ENCODE data around the gene RERGL.
"Not testable (repeated sequence)": the region's sequence is repeated elsewhere in the genome, so short reads cannot be mapped to it uniquely, and the experiment has no call there.

Gene RERGL

GRCh38 chr12:18071336-18071735, 18.7 kb downstream of the RERGL start:
- DNase-seq (ENCODE audit: insufficient read length, low spot score) (no peak), FAIRE-seq (no peak)
- TF ChIP-seq CTCF (IDR thresholded peaks at IDR 0.05; ENCODE audit: insufficient read depth, missing control alignments), result no peak

- no peak for TF ChIP-seq CTCF (IDR thresholded peaks at IDR 0.05; ENCODE audit: insufficient read depth, missing control alignments)
- FAIRE-seq, result no peak
- DNase-seq (ENCODE audit: insufficient read length, low spot score), result no peak
Observed at GRCh38 chr12:18068355-18068754, 21.6 kb downstream of the RERGL start.

- FAIRE-seq (no peak), DNase-seq (ENCODE audit: insufficient read length, low spot score) (no peak)
- TF ChIP-seq CTCF (IDR thresholded peaks at IDR 0.05; ENCODE audit: insufficient read depth, missing control alignments), result no peak
Observed at GRCh38 chr12:18066666-18067065, 23.3 kb downstream of the RERGL start.

- FAIRE-seq; DNase-seq (ENCODE audit: insufficient read length, low spot score): not testable (repeated sequence)
Observed at GRCh38 chr12:18062867-18063266, 27.1 kb downstream of the RERGL start.

- TF ChIP-seq CTCF (IDR thresholded peaks at IDR 0.05; ENCODE audit: insufficient read depth, missing control alignments), result no peak
- DNase-seq (ENCODE audit: insufficient read length, low spot score) (no peak), FAIRE-seq (no peak)
Observed at GRCh38 chr12:18057051-18057450, 32.9 kb downstream of the RERGL start.

- no peak for TF ChIP-seq CTCF (IDR thresholded peaks at IDR 0.05; ENCODE audit: insufficient read depth, missing control alignments)
- no peak for FAIRE-seq
- no peak for DNase-seq (ENCODE audit: insufficient read length, low spot score)
Observed at GRCh38 chr12:18054925-18055619, 34.9 kb downstream of the RERGL start.

- no peak for DNase-seq (ENCODE audit: insufficient read length, low spot score)
- no peak for FAIRE-seq
Observed at GRCh38 chr12:18045446-18045992, 44.5 kb downstream of the RERGL start.

GRCh38 chr12:18040060-18040742, 49.8 kb downstream of the RERGL start:
- DNase-seq (ENCODE audit: insufficient read length, low spot score); FAIRE-seq: not testable (repeated sequence)

More at GRCh38 chr12:18045446-18045992, 44.5 kb downstream of the RERGL start:
- TF ChIP-seq CTCF (IDR thresholded peaks at IDR 0.05; ENCODE audit: insufficient read depth, missing control alignments), result no peak

All from D721Med (cell line).